SK-N-SH (cell line): ENCODE data around the gene RPS10.

ENCODE experiments used
- CTCF ChIP-seq: fragments of 200-600 bp; sonication (generic); IDR thresholded peaks from 2 replicates; pipeline ENCODE4 v1.6.1; 2017; ENCODE audit warnings: antibody characterized with exemption, mild to moderate bottlenecking, moderate library complexity
- GATA2 ChIP-seq: sonication (generic); formaldehyde crosslinking; IDR thresholded peaks from 2 replicates; pipeline ENCODE4 v1.5.0; 2020; ENCODE audit warnings: mild to moderate bottlenecking, missing genetic modification reagents
- POLR2AphosphoS5 ChIP-seq: IDR thresholded peaks from 2 replicates; pipeline ENCODE4 v1.6.1; 2012; ENCODE audit warnings: low read depth, low read length
- SMC3 ChIP-seq: IDR thresholded peaks from 2 replicates; pipeline ENCODE4 v1.6.1; 2012; ENCODE audit warnings: low read depth, low read length, improper control_type of control experiment

GRCh38 chr6:34381081-34381480 lies 44.8 kb downstream of the RPS10 start:
- no peak for TF ChIP-seq POLR2AphosphoS5
- no peak for TF ChIP-seq CTCF
- no peak for TF ChIP-seq SMC3
- TF ChIP-seq GATA2 (CRISPR knock-in tag): no peak
